GM12892 (cell line): ENCODE results near the gene EFCAB8.

Experiments
- POLR2A ChIP-seq: IDR thresholded peaks from 2 replicates; pipeline ENCODE4 v1.6.1; 2011; ENCODE audit warnings: low read depth, low read length, control low read depth
- POLR2AphosphoS5 ChIP-seq: IDR thresholded peaks from 2 replicates; pipeline ENCODE4 v1.6.1; 2011; ENCODE audit warnings: low read depth, low read length, control low read depth

DNA sequence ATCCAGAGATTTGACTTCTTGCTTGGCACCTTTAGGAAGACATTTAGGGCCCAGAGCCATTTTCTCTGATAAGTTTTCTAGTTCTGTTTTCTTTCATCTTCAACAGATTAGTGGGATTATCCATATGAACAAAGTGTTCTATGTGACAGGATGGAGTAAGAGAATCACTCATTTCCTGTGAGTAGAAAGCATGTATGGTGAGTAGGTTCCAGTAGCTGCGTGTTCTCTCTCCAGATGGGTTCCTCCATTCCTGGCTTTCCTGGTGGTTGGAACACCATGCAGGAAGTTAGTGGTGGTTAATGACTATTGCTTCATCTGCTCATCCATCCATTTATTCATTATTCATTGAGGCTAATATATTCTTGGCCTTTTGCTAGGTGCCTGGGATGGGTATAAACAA lies 54.0 kb downstream of the EFCAB8 start:
- TF ChIP-seq POLR2A (no peak), POLR2AphosphoS5 (no peak)
